Karpas-422 (cell line): ENCODE measurements around the gene DHX30. TPM values are rescaled to one million over a fixed set of nuclear protein-coding genes. Genes with fewer than 3 reads are reported as not detected.
A peak's percentile ranks its signal among the peaks of the same experiment; 100 is the strongest.

Experiments used
- DNase-seq: peaks from one replicate; pipeline ENCODE4 v3.0.0-alpha.2; 2015
- H2AFZ ChIP-seq: fragments of 200-600 bp; sonication (generic); 2 replicates; pipeline ENCODE4 v1.6.1; 2014; ENCODE audit warnings: antibody characterized with exemption, low read length, mixed read lengths
- H3K27ac ChIP-seq: fragments of 200-600 bp; sonication (generic); 2 replicates; pipeline ENCODE4 v1.5.1; 2014; ENCODE audit warnings: mild to moderate bottlenecking, low read length, moderate library complexity
- H3K27me3 ChIP-seq: fragments of 200-600 bp; sonication (generic); 2 replicates; pipeline ENCODE4 v1.6.1; 2014; ENCODE audit warnings: low read length, mixed read lengths
- H3K36me3 ChIP-seq: fragments of 200-600 bp; sonication (generic); 2 replicates; pipeline ENCODE4 v1.6.1; 2014; ENCODE audit warnings: low read length, mixed read lengths; ENCODE audit not compliant: insufficient read depth
- H3K4me1 ChIP-seq: fragments of 200-600 bp; sonication (generic); 2 replicates; pipeline ENCODE4 v1.6.1; 2014; ENCODE audit warnings: mild to moderate bottlenecking, low read length, mixed read lengths
- H3K4me2 ChIP-seq: fragments of 200-600 bp; sonication (generic); 2 replicates; pipeline ENCODE4 v1.6.1; 2014; ENCODE audit warnings: low read length, low read depth, mild to moderate bottlenecking; ENCODE audit not compliant: poor library complexity, severe bottlenecking
- H3K4me3 ChIP-seq: fragments of 200-600 bp; sonication (generic); 2 replicates; pipeline ENCODE4 v1.5.1; 2014; ENCODE audit warnings: mild to moderate bottlenecking, antibody characterized with exemption, low read length, mixed read lengths
- H3K79me2 ChIP-seq: fragments of 200-600 bp; sonication (generic); 2 replicates; pipeline ENCODE4 v1.6.1; 2014; ENCODE audit warnings: mild to moderate bottlenecking, low read length, mixed read lengths
- H3K9ac ChIP-seq: fragments of 200-600 bp; sonication (generic); 2 replicates; pipeline ENCODE4 v1.6.0; 2014; ENCODE audit warnings: low read length
- H3K9me2 ChIP-seq: fragments of 200-600 bp; sonication (generic), shearing (Covaris generic); replicated peaks from 2 replicates; pipeline ENCODE4 v1.6.0; 2014; ENCODE audit warnings: mild to moderate bottlenecking, low read length, moderate library complexity; ENCODE audit not compliant: insufficient read depth
- H3K9me3 ChIP-seq: fragments of 300-700, 200-600 bp; sonication (generic); 2 replicates; pipeline ENCODE4 v1.6.1; 2014; ENCODE audit warnings: low read length, mixed read lengths
- H4K20me1 ChIP-seq: fragments of 200-600 bp; sonication (generic); 2 replicates; pipeline ENCODE4 v1.6.1; 2014; ENCODE audit warnings: mild to moderate bottlenecking, antibody characterized with exemption, low read length, low read depth; ENCODE audit not compliant: insufficient read depth
- total RNA-seq: library from RNA; depleted of rRNA; stranded (reverse); fragments of >200 nt; shearing (Covaris generic); gene quantifications from 2 replicates; pipeline ENCODE4 v1.2.3, GENCODE V29; 2014; ENCODE audit warnings: low replicate concordance

DHX30 gene
- total RNA-seq, 1 experiment from 2014 or later: 58.6 TPM

DNA sequence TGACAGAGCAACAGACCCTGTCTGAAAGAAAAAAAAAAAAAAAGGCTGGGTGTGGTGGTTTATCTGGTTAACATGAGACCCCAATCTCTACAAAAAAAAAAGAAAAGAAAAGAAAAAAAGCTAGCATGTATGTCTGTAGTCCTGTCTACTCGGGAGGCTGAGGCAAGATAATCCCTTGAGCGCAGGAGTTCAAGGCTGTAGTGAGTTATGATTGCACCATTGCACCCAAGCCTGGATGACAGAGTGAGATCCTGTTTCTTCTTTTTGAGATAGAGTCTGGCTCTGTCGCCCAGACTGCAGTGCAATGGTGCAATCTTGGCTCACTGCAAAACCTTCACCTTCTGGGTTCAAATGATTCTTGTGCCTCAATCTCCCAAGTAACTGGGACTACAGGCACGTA is 8.4 kb upstream of the DHX30 start:
- Histone ChIP-seq H3K79me2 (no peaks in the 10 kb centered on the region), H3K9me3 (no peaks in the 10 kb centered on the region), H3K27ac (no peak overlapping the region), H3K9me2 (no peaks in the 10 kb centered on the region), H3K4me3 (no peak overlapping the region), H3K4me2 (no peak overlapping the region), H2AFZ (no peak overlapping the region), H3K4me1 (peaks cover 7% of the 10 kb centered on the region), H3K9ac (no peak overlapping the region), H3K27me3 (no peaks in the 10 kb centered on the region), H4K20me1 (no peaks in the 10 kb centered on the region), H3K36me3 (no peaks in the 10 kb centered on the region)
- DNase-seq: no peak

DNA sequence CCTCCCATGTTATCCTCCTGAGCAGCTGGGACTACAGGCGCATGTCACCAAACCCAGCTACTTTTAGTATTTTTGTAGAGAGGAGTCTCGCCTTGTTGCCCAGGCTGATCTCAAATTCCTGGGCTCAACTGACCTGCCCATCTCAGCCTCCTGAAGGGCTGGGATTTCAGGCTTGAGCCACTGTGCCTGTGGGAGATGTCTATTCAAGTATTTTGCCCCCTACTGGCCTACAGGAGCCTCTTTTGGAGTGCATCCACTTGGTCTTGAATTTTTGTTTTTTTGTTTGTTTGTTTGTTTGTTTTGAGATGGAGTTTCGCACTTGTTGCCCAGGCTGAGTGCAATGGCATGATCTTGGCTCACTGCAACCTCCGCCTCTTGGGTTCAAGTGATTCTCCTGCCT is 3.2 kb upstream of the DHX30 start:
- Histone ChIP-seq H3K9me3 (no peaks in the 10 kb centered on the region), H3K4me2 (no peak overlapping the region), H3K36me3 (no peaks in the 10 kb centered on the region), H3K9me2 (no peaks in the 10 kb centered on the region), H3K27ac (no peak overlapping the region), H3K79me2 (peaks cover 16% of the 10 kb centered on the region), H3K27me3 (no peaks in the 10 kb centered on the region), H3K4me1 (peaks cover 28% of the 10 kb centered on the region), H2AFZ (no peak overlapping the region), H3K4me3 (no peak overlapping the region), H3K9ac (no peak overlapping the region), H4K20me1 (no peaks in the 10 kb centered on the region)
- peak; percentile 56 for DNase-seq

GRCh38 chr3:47803480-47804025 is 615 bp downstream of the DHX30 start:
- Histone ChIP-seq H3K27ac (peak overlapping the region; percentile 42), H3K36me3 (no peaks in the 10 kb centered on the region; the same call in 1 of the 2 replicates), H3K4me1 (peaks cover 25% of the 10 kb centered on the region), H3K9ac (peak overlapping the region; percentile 96), H3K79me2 (peaks cover 22% of the 10 kb centered on the region), H3K4me3 (peak overlapping the region; percentile 99), H3K27me3 (no peaks in the 10 kb centered on the region), H3K9me2 (no peaks in the 10 kb centered on the region), H4K20me1 (no peaks in the 10 kb centered on the region), H3K9me3 (no peaks in the 10 kb centered on the region), H3K4me2 (peak overlapping the region; percentile 92), H2AFZ (peak overlapping the region; percentile 88)
- peak; percentile 65 for DNase-seq

DNA sequence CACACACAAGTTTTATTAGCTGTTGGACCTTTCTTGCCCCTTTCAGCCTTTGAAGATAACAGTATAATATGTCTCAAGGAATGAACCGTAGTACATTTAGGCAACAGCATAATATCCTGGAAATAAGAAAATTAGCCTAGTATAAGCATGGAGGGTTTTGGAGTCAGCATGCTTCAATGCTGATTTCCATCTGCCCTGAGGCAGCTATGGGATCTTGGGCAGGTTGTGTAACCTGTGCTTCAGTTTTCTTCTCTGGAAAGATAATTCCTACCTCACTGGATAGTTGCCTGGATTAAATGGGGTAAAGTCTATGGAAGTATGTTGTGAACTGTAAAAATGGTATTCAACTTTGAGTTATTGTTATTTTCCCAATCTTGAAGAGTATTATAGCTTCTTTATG is 1.6 kb downstream of the DHX30 start:
- peaks cover 22% of the 10 kb centered on the region for H3K79me2 ChIP-seq
- no peaks in the 10 kb centered on the region for H3K9me3 ChIP-seq
- peak overlapping the region; percentile 99 for H3K4me3 ChIP-seq
- H3K4me2 ChIP-seq: peak overlapping the region; percentile 92
- DNase-seq: no peak
- no peak overlapping the region for H2AFZ ChIP-seq
- H3K9me2 ChIP-seq: no peaks in the 10 kb centered on the region
- no peaks in the 10 kb centered on the region for H3K27me3 ChIP-seq
- H3K27ac ChIP-seq: no peak overlapping the region
- H4K20me1 ChIP-seq: no peaks in the 10 kb centered on the region
- H3K36me3 ChIP-seq: peaks cover 1% of the 10 kb centered on the region; the same call in 1 of the 2 replicates
- H3K9ac ChIP-seq: peak overlapping the region; percentile 96
- H3K4me1 ChIP-seq: peaks cover 25% of the 10 kb centered on the region

- Histone ChIP-seq H3K79me2 (no peaks in the 10 kb centered on the region), H3K27me3 (no peaks in the 10 kb centered on the region), H2AFZ (no peak overlapping the region), H3K36me3 (peaks cover 20% of the 10 kb centered on the region), H3K4me3 (no peak overlapping the region), H3K27ac (no peak overlapping the region), H4K20me1 (no peaks in the 10 kb centered on the region), H3K4me2 (no peak overlapping the region), H3K9ac (no peak overlapping the region), H3K4me1 (no peaks in the 10 kb centered on the region), H3K9me2 (no peaks in the 10 kb centered on the region), H3K9me3 (no peaks in the 10 kb centered on the region)
- DNase-seq: peak; percentile 33
These were observed 10.7 kb downstream of the DHX30 start for GRCh38 chr3:47813551-47814177.

GRCh38 chr3:47817609-47818008 is 14.7 kb downstream of the DHX30 start:
- Histone ChIP-seq H3K36me3 (no peaks in the 10 kb centered on the region), H2AFZ (no peak overlapping the region), H3K4me3 (no peak overlapping the region), H3K79me2 (no peaks in the 10 kb centered on the region), H3K27ac (no peak overlapping the region), H3K9ac (no peak overlapping the region), H3K27me3 (no peaks in the 10 kb centered on the region), H3K9me2 (no peaks in the 10 kb centered on the region), H3K4me2 (no peak overlapping the region), H3K9me3 (no peaks in the 10 kb centered on the region), H4K20me1 (no peaks in the 10 kb centered on the region), H3K4me1 (no peaks in the 10 kb centered on the region)
- no peak for DNase-seq

DNA sequence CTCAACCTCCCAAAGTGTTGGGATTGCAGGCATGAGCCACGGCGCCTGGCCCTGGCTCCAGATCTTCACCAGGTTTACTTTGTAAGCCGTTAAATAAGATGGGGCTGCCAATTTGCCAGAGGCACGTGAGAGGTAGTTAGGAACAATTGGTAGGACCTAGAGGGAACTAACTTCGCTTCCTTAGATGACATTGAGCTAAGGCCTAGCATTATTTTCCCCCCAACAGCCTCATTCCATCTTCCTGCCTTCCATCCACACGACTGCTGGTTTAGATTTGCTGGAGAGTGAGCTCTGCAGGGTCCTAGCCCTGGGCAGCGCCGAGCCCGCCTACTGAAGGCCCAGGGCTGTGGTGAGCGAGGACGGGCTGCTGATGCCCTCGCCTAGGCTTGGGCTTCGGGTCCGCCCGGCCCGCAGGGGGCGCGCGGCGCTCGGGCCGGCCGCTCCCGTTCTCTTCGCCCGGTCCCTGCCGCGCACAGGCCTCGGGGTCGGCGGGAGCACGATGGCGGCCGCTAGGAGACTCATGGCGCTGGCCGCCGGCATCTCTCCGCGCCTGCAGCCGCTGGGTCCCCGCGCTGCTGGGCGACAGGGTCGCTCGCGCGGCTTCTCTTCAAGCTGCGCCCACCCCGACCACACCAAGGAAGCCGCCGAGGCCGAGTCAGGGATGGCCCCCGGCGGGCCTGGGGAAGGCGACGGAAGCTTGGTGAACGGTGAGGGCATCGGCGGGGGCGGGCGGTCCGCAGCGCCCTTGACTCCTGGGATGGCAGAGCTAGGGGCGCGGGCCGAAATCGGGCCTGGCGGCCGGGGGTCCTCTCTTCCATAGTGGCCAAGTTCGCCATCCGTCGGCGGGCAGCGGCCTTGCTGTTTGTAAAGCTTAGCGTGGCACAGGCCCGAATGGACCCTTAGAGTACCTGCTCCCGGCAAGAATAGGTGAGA is 21.9 kb downstream of the DHX30 start:
- peaks cover 43% of the 10 kb centered on the region for H3K79me2 ChIP-seq
- peaks cover 17% of the 10 kb centered on the region for H3K4me1 ChIP-seq
- H3K4me2 ChIP-seq: peak overlapping the region; percentile 92
- H3K9me2 ChIP-seq: no peaks in the 10 kb centered on the region
- peak overlapping the region; percentile 86 for H2AFZ ChIP-seq
- H3K27ac ChIP-seq: peak overlapping the region; percentile 68
- DNase-seq: peak; percentile 93
- peak overlapping the region; percentile 89 for H3K4me3 ChIP-seq
- H3K9me3 ChIP-seq: no peaks in the 10 kb centered on the region
- H3K27me3 ChIP-seq: no peaks in the 10 kb centered on the region
- peak overlapping the region; percentile 87 for H3K9ac ChIP-seq
- H3K36me3 ChIP-seq: peaks cover 22% of the 10 kb centered on the region
- H4K20me1 ChIP-seq: peaks cover 19% of the 10 kb centered on the region; the same call in 1 of the 2 replicates

DNA sequence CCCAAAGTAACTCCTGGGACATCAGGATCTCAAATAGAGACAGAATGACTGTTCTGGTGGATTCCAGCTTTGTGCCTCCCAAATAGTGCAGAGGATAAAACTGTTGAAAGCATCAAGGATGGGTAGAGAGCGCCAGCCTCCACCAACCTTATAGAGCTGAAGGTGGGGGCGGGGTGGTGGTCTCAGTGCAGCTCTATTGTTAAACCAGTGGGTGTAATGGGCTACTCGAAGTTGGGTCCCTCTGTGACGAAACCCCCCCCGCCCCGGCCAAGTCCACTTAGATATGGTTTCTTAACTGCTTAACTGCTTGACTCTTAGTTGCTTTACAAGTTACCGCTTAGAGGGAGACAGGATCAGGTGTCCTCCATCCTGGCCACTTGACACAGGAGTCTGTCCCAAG is 22.7 kb downstream of the DHX30 start:
- H3K4me3 ChIP-seq: peak overlapping the region; percentile 89
- no peaks in the 10 kb centered on the region for H3K9me3 ChIP-seq
- no peaks in the 10 kb centered on the region for H3K27me3 ChIP-seq
- peaks cover 17% of the 10 kb centered on the region for H3K4me1 ChIP-seq
- peaks cover 19% of the 10 kb centered on the region; the same call in 1 of the 2 replicates for H4K20me1 ChIP-seq
- no peaks in the 10 kb centered on the region for H3K9me2 ChIP-seq
- peaks cover 24% of the 10 kb centered on the region for H3K36me3 ChIP-seq
- DNase-seq: peak; percentile 62
- no peak overlapping the region for H2AFZ ChIP-seq
- H3K9ac ChIP-seq: peak overlapping the region; percentile 87
- peak overlapping the region; percentile 92 for H3K4me2 ChIP-seq
- peak overlapping the region; percentile 68 for H3K27ac ChIP-seq
- peaks cover 43% of the 10 kb centered on the region for H3K79me2 ChIP-seq
